Body of pancreas (tissue), 4 donors: Measurements from ENCODE around the gene GRM8. TPM values are rescaled to one million over a fixed set of nuclear protein-coding genes. Genes with fewer than 3 reads are reported as not detected.

Experiments used
- ATAC-seq: fragments of 150-250 bp; one replicate; pipeline ENCODE4 v1.9.1; 2016
- DNase-seq, 4 donors: peaks; one replicate each; pipeline ENCODE4 v3.0.0-alpha.2; 2019
- H3K27ac ChIP-seq, 4 donors: fragments of 200-600 bp; sonication (generic); 1 replicate in 3 of 4; 2 replicates in 1 of 4; pipeline versions ENCODE4 v1.5.1 to v1.6.1; 2016 to 2019; ENCODE audit warnings: mild to moderate bottlenecking in 1 of 4, mixed read lengths in 1 of 4, moderate library complexity in 1 of 4
- H3K27me3 ChIP-seq, 2 donors: fragments of 200-600 bp; sonication (generic); one replicate each; pipeline ENCODE4 v1.6.0; 2016; ENCODE audit warnings: mild to moderate bottlenecking in 1 of 2
- H3K36me3 ChIP-seq, 2 donors: fragments of 200-600 bp; sonication (generic); replicated peaks in 1 of 2; 2 replicates each; pipeline ENCODE4 v1.5.1; 2016; ENCODE audit warnings: low read depth in 2 of 2; ENCODE audit not compliant: insufficient read depth in 1 of 2
- H3K4me1 ChIP-seq: fragments of 200-600 bp; sonication (generic); one replicate; pipeline ENCODE4 v1.6.0; 2016
- H3K4me3 ChIP-seq, 2 donors: fragments of 200-600 bp; sonication (generic); 1 replicate in 1 of 2; 2 replicates in 1 of 2; pipeline ENCODE4 v1.5.1; 2016 to 2019
- H3K9me3 ChIP-seq, 3 donors: fragments of 200-600 bp; sonication (generic); 1 replicate in 2 of 3; 2 replicates in 1 of 3; pipeline ENCODE4 v1.5.1; 2016
- CTCF ChIP-seq, 7 experiments: fragments of 450-650 bp in 4 of 7; fragments of 200-600 bp in 3 of 7; sonication (generic) in 3 of 7; IDR thresholded peaks; one replicate each; pipeline ENCODE4 v1.5.1; 2016 to 2019; ENCODE audit warnings: antibody characterized with exemption in 7 of 7
- POLR2A ChIP-seq, 3 donors: fragments of 450-650 bp; IDR thresholded peaks; one replicate each; pipeline ENCODE4 v1.6.1; 2016; ENCODE audit warnings: antibody characterized with exemption in 3 of 3, mild to moderate bottlenecking in 2 of 3
- WGBS, 2 donors: methylation state at CpG; one replicate each; pipeline ENCODE4 v1.1.5; 2017; 5-methylcytosine and 5-hydroxymethylcytosine counted together
- intact Hi-C: fragments of 100-400 bp; cut with DNase I; formaldehyde crosslinking; loops from one replicate; pipeline ENCODE4 v1.15.1; 2023
- total RNA-seq, 2 donors: library from RNA; depleted of rRNA; stranded (reverse); fragments of >200 nt; gene quantifications; one replicate each; pipeline ENCODE4 v1.1.0, GENCODE V29; 2016

Gene GRM8
- total RNA-seq, 2 donors from 2014 or later, result 2.3 TPM; not detected in 1

DNA sequence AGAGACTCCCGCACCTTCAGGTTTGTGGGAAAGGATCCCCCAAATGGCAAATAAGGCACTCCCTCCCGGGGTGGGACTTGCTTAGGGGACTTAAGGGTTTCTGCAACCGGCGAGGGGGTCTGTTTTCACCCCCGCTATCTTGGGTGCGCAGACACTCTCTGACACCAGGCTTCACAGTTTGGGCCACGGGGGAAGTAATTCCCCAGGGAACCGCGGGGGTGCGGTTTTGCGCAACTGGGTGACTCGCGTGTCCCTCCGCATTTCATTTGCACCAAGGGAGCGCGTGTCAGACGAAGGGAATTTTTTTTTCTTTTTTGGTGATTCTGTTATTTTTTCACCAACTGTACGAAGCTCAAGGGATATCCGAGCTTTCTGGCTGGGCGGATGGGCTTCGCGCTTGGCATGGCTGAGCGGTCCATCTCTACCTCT, 1.7 kb downstream of the GRM8 start:
- H3K4me1 ChIP-seq, result peaks cover 25% of the 10 kb centered on the region
- intact Hi-C loops, result loop anchor here (10.0 kb wide), 1 partner anchor 446 kb away; no protein-coding TSS in a partner anchor
- peak in 1 of 4 donors; percentile 25 for DNase-seq
- H3K4me3 ChIP-seq, result no peak overlapping the region
- ATAC-seq, result no peak
- H3K36me3 ChIP-seq, result no peaks in the 10 kb centered on the region
- TF ChIP-seq POLR2A (IDR thresholded peaks at IDR 0.05), result no peak
- H3K27ac ChIP-seq, result no peak overlapping the region
- 4 to 7% methylated on average over 23 of the region's 23 CpGs for WGBS, 2 donors
- no peaks in the 10 kb centered on the region for H3K9me3 ChIP-seq
- H3K27me3 ChIP-seq, result peaks cover 0 to 3% of the 10 kb centered on the region in 2 donors

DNA sequence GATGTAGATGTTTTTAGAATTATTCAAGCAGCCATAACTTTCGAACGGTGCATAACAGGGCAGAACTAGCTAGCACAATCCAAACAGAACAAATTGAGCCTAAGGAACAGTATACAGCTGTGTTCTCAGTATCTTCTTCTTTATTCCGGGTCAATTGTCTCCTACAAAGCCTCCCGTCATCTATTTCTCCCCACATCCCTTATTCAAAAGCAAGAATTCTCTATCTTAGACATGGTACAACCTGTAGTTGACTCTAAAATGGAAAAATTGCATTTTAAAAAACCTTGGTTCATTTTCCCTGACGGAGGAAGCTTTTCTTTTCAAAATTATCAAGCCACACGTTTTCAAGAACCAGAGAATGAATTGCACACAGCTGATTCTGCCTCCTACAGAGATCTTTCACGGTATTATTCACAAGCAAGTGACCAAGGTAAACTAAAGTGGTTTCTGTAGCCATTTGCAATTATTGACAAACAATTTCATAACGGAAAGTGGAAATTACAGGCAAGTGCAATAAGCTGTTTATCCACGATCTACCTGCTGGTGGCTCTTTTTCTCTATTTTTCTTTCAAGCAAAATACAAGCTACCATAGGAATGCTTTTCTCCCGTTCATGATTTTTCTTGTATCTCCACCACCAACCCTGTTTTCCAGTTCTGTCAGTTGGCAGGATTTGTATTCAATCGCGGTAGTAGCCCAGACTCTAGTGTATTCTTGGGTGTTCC, 2.3 kb downstream of the GRM8 start:
- H3K4me3 ChIP-seq, result no peak overlapping the region
- no peaks in the 10 kb centered on the region for H3K36me3 ChIP-seq
- H3K27ac ChIP-seq, result no peak overlapping the region
- H3K4me1 ChIP-seq, result peaks cover 25% of the 10 kb centered on the region
- intact Hi-C loops, result loop anchor here (10.0 kb wide), 1 partner anchor 446 kb away; no protein-coding TSS in a partner anchor
- ATAC-seq (no peak), DNase-seq (no peak)
- no peak for TF ChIP-seq CTCF (IDR thresholded peaks at IDR 0.05)
- TF ChIP-seq POLR2A (IDR thresholded peaks at IDR 0.05), result no peak
- 21 to 33% methylated on average over 12 of the region's 12 CpGs for WGBS, 2 donors
- peaks cover 0 to 3% of the 10 kb centered on the region in 2 donors for H3K27me3 ChIP-seq
- no peaks in the 10 kb centered on the region for H3K9me3 ChIP-seq

DNA sequence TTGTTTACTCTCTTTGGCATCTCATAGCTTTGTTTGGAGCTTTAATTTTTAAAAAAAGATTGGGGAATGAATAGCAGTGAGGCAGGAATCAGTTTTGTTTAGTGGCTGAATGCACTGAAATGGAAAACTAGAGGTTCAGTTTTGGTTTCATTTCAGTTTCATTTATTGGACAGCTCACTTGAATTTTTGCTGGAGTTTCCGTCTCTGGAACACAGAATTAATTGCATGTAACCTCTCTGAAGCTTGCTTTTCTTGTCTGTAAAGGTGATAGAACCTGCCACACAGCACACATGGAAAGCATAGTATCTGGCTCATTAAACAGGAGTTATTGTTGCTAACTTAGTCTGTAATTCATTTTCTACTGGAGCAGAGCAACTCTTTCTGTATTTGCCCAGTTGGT, 7.1 kb downstream of the GRM8 start:
- no peak for DNase-seq
- TF ChIP-seq CTCF (IDR thresholded peaks at IDR 0.05) (no peak), POLR2A (IDR thresholded peaks at IDR 0.05) (no peak)
- Histone ChIP-seq H3K27ac (no peak overlapping the region), H3K36me3 (no peaks in the 10 kb centered on the region), H3K9me3 (no peaks in the 10 kb centered on the region), H3K4me3 (no peak overlapping the region), H3K4me1 (no peaks in the 10 kb centered on the region), H3K27me3 (no peaks in the 10 kb centered on the region)
- intact Hi-C loops, result no loop called here
- WGBS, 2 donors, result 48 to 70% methylated on average over 1 of the region's 1 CpG
- ATAC-seq, result no peak

DNA sequence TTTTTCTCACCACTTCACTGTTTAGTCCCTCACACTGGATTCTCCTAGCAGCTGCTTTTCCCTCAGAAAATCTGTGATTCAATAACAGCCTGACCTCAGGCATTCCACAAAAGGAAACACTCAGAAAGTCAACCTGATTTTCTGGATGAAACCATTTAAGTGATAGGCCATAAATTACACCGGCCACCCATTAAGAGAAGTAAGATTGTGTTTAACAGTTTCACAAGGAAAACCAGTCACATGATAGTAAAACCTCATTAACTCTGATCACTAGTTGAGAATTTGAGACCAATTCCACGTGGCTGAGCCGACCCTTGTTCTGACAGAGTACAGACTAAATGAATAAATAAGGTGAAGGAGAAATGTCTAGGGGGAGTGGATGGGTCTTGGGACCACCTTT, 7.7 kb downstream of the GRM8 start:
- Histone ChIP-seq H3K27ac (no peak overlapping the region), H3K4me1 (no peaks in the 10 kb centered on the region), H3K9me3 (no peaks in the 10 kb centered on the region), H3K27me3 (no peaks in the 10 kb centered on the region), H3K4me3 (no peak overlapping the region), H3K36me3 (no peaks in the 10 kb centered on the region)
- DNase-seq, result no peak
- intact Hi-C loops, result no loop called here
- no peak for TF ChIP-seq CTCF (IDR thresholded peaks at IDR 0.05)
- no peak for TF ChIP-seq POLR2A (IDR thresholded peaks at IDR 0.05)
- ATAC-seq, result no peak
- WGBS, 2 donors, result 74 to 75% methylated on average over 3 of the region's 3 CpGs

- DNase-seq (peak in 1 of 4 donors; percentile 44), ATAC-seq (no peak)
- Histone ChIP-seq H3K4me3 (no peak overlapping the region), H3K36me3 (no peaks in the 10 kb centered on the region), H3K27me3 (no peaks in the 10 kb centered on the region), H3K27ac (no peak overlapping the region), H3K9me3 (no peaks in the 10 kb centered on the region), H3K4me1 (no peaks in the 10 kb centered on the region)
- intact Hi-C loops, result no loop called here
- 63 to 72% methylated on average over 5 to 6 of the region's 6 CpGs for WGBS, 2 donors
- peak in 3 of 7 experiments; percentile 4 to 19 (median 18) for TF ChIP-seq CTCF (IDR thresholded peaks at IDR 0.05)
- no peak for TF ChIP-seq POLR2A (IDR thresholded peaks at IDR 0.05)
Measured at GRCh38 chr7:127239814-127240213, 12.9 kb downstream of the GRM8 start.
